CD4-positive, CD25-positive, alpha-beta regulatory T cell (primary cell): ENCODE data around the gene PLK2. TPM values are rescaled to one million over a fixed set of nuclear protein-coding genes. Genes with fewer than 3 reads are reported as not detected.

Source experiments
- ATAC-seq, 2 donors: fragments of 150-1000 bp; cut with Tn5 transposase; one replicate each; pipeline ENCODE4 v1.10.0; 2021; ENCODE audit warnings: low read depth in 2 of 2, moderate number of reproducible peaks in 2 of 2, moderate library complexity in 1 of 2
- DNase-seq, 3 donors: peaks; one replicate each; pipeline versions ENCODE4 v3.0.0 to v3.0.0-alpha.2; 2012 to 2022; ENCODE audit warnings: mixed read lengths in 1 of 3
- H3K27ac ChIP-seq: one replicate; pipeline ENCODE4 v1.7.0; 2013; ENCODE audit warnings: mild to moderate bottlenecking, low read length; ENCODE audit not compliant: insufficient read depth, poor library complexity, severe bottlenecking
- H3K27me3 ChIP-seq: one replicate; pipeline ENCODE4 v1.7.0; 2013; ENCODE audit warnings: low read length; ENCODE audit not compliant: control insufficient read depth, insufficient read depth
- H3K36me3 ChIP-seq: one replicate; pipeline ENCODE4 v1.7.0; 2013; ENCODE audit warnings: mild to moderate bottlenecking, low read length, moderate library complexity; ENCODE audit not compliant: control insufficient read depth, insufficient read depth
- H3K4me1 ChIP-seq: 2 replicates; pipeline ENCODE4 v1.7.0; 2013; ENCODE audit warnings: mild to moderate bottlenecking, low read length; ENCODE audit not compliant: insufficient read depth, control insufficient read depth, poor library complexity, severe bottlenecking
- H3K4me3 ChIP-seq: one replicate; pipeline ENCODE4 v1.7.0; 2013; ENCODE audit warnings: low read depth, mild to moderate bottlenecking, low read length, moderate library complexity
- H3K9me3 ChIP-seq, 2 experiments: 1 replicate in 1 of 2; 2 replicates in 1 of 2; pipeline ENCODE4 v1.7.0; 2013; ENCODE audit warnings: low read length in 2 of 2, mild to moderate bottlenecking in 1 of 2, moderate library complexity in 1 of 2; ENCODE audit not compliant: control insufficient read depth in 2 of 2
- H3K27ac Mint-ChIP-seq, 3 donors: one replicate each; pipeline ENCODE4 v1.8.0; 2020 to 2022; ENCODE audit warnings: mild to moderate bottlenecking in 3 of 3, mixed read lengths in 3 of 3, moderate library complexity in 2 of 3
- H3K27me3 Mint-ChIP-seq: one replicate; pipeline ENCODE4 v1.8.0; 2022; ENCODE audit warnings: mild to moderate bottlenecking, mixed read lengths
- H3K36me3 Mint-ChIP-seq: one replicate; pipeline ENCODE4 v1.8.0; 2020; ENCODE audit warnings: mixed read lengths
- H3K4me1 Mint-ChIP-seq, 4 donors: one replicate each; pipeline ENCODE4 v1.8.0; 2020 to 2022; ENCODE audit warnings: mixed read lengths in 4 of 4, mild to moderate bottlenecking in 1 of 4
- H3K4me3 Mint-ChIP-seq, 4 donors: one replicate each; pipeline ENCODE4 v1.8.0; 2020 to 2022; ENCODE audit warnings: mild to moderate bottlenecking in 4 of 4, mixed read lengths in 4 of 4, moderate library complexity in 3 of 4
- H3K9me3 Mint-ChIP-seq, 7 donors: one replicate each; pipeline ENCODE4 v1.8.0; 2020 to 2022; ENCODE audit warnings: mixed read lengths in 7 of 7, mild to moderate bottlenecking in 3 of 7, moderate library complexity in 2 of 7
- polyA plus RNA-seq, 4 donors: library from polyadenylated mRNA; unstranded; fragments of 300-500 nt; fragmentation: Illumina TruSeq; gene quantifications; one replicate each; pipeline ENCODE4 v1.2.3, GENCODE V29; 2021
- total RNA-seq: library from RNA; stranded (reverse); gene quantifications from one replicate; pipeline ENCODE4 v1.2.3, GENCODE V29; 2022

PLK2 gene
- total and polyA plus RNA-seq, 5 donors from 2014 or later: 1.4 to 15.8 (median 1.8) TPM; not detected in 2

GRCh38 chr5:58490402-58491050, 30.6 kb upstream of the PLK2 start:
- Histone ChIP-seq H3K9me3 (no peaks in the 10 kb centered on the region), H3K4me1 (no peaks in the 10 kb centered on the region), H3K36me3 (no peaks in the 10 kb centered on the region), H3K27me3 (peaks cover 8% of the 10 kb centered on the region), H3K27ac (no peak overlapping the region), H3K4me3 (no peak overlapping the region)
- Mint-ChIP-seq H3K27ac (no peak overlapping the region), H3K9me3 (no peaks in the 10 kb centered on the region), H3K36me3 (no peaks in the 10 kb centered on the region), H3K4me1 (no peaks in the 10 kb centered on the region), H3K4me3 (no peak overlapping the region), H3K27me3 (peaks cover 5% of the 10 kb centered on the region)
- no peak for ATAC-seq
- DNase-seq: no peak

GRCh38 chr5:58486290-58486689, 26.4 kb upstream of the PLK2 start:
- Mint-ChIP-seq H3K4me1 (no peaks in the 10 kb centered on the region), H3K4me3 (no peak overlapping the region), H3K9me3 (no peaks in the 10 kb centered on the region), H3K27ac (no peak overlapping the region), H3K27me3 (peaks cover 4% of the 10 kb centered on the region), H3K36me3 (no peaks in the 10 kb centered on the region)
- no peaks in the 10 kb centered on the region for H3K4me1 ChIP-seq
- ATAC-seq (no peak), DNase-seq (no peak)
- no peak overlapping the region for H3K4me3 ChIP-seq
- peaks cover 5% of the 10 kb centered on the region for H3K27me3 ChIP-seq
- H3K36me3 ChIP-seq: no peaks in the 10 kb centered on the region
- no peaks in the 10 kb centered on the region for H3K9me3 ChIP-seq
- H3K27ac ChIP-seq: no peak overlapping the region

GRCh38 chr5:58484505-58484904, 24.6 kb upstream of the PLK2 start:
- H3K27ac ChIP-seq: no peak overlapping the region
- H3K9me3 ChIP-seq: no peaks in the 10 kb centered on the region
- H3K4me1 ChIP-seq: no peaks in the 10 kb centered on the region
- Mint-ChIP-seq H3K27me3 (no peaks in the 10 kb centered on the region), H3K4me3 (no peak overlapping the region), H3K9me3 (no peaks in the 10 kb centered on the region), H3K36me3 (no peaks in the 10 kb centered on the region), H3K27ac (no peak overlapping the region), H3K4me1 (no peaks in the 10 kb centered on the region)
- no peak for ATAC-seq
- no peak for DNase-seq
- no peak overlapping the region for H3K4me3 ChIP-seq
- H3K27me3 ChIP-seq: no peaks in the 10 kb centered on the region
- H3K36me3 ChIP-seq: no peaks in the 10 kb centered on the region

- H3K4me1 Mint-ChIP-seq: no peaks in the 10 kb centered on the region
- H3K9me3 Mint-ChIP-seq: peaks cover 0 to 1% (median 0%) of the 10 kb centered on the region in 7 donors
- H3K36me3 Mint-ChIP-seq: no peaks in the 10 kb centered on the region
- Histone ChIP-seq H3K9me3 (no peaks in the 10 kb centered on the region), H3K27ac (no peak overlapping the region), H3K4me1 (no peaks in the 10 kb centered on the region), H3K4me3 (no peak overlapping the region), H3K36me3 (no peaks in the 10 kb centered on the region), H3K27me3 (no peaks in the 10 kb centered on the region)
- no peaks in the 10 kb centered on the region for H3K27me3 Mint-ChIP-seq
- ATAC-seq (no peak), DNase-seq (no peak)
- no peak overlapping the region for H3K27ac Mint-ChIP-seq
- H3K4me3 Mint-ChIP-seq: no peak overlapping the region
Observed at GRCh38 chr5:58482536-58482935, 22.6 kb upstream of the PLK2 start.

- DNase-seq (no peak), ATAC-seq (no peak)
- Histone ChIP-seq H3K27me3 (no peaks in the 10 kb centered on the region), H3K4me1 (no peaks in the 10 kb centered on the region), H3K9me3 (no peaks in the 10 kb centered on the region), H3K27ac (no peak overlapping the region), H3K4me3 (no peak overlapping the region), H3K36me3 (no peaks in the 10 kb centered on the region)
- peaks cover 0 to 1% (median 0%) of the 10 kb centered on the region in 7 donors for H3K9me3 Mint-ChIP-seq
- no peak overlapping the region for H3K27ac Mint-ChIP-seq
- H3K4me3 Mint-ChIP-seq: no peak overlapping the region
- no peaks in the 10 kb centered on the region for H3K36me3 Mint-ChIP-seq
- no peaks in the 10 kb centered on the region for H3K27me3 Mint-ChIP-seq
- H3K4me1 Mint-ChIP-seq: no peaks in the 10 kb centered on the region
Observed at GRCh38 chr5:58481828-58482227, 21.9 kb upstream of the PLK2 start.

GRCh38 chr5:58481066-58481676, 21.3 kb upstream of the PLK2 start:
- no peaks in the 10 kb centered on the region for H3K9me3 ChIP-seq
- H3K36me3 ChIP-seq: no peaks in the 10 kb centered on the region
- H3K27me3 ChIP-seq: no peaks in the 10 kb centered on the region
- Mint-ChIP-seq H3K9me3 (peaks cover 0 to 1% (median 0%) of the 10 kb centered on the region in 7 donors), H3K4me3 (no peak overlapping the region), H3K36me3 (no peaks in the 10 kb centered on the region), H3K4me1 (no peaks in the 10 kb centered on the region), H3K27ac (no peak overlapping the region), H3K27me3 (no peaks in the 10 kb centered on the region)
- H3K4me3 ChIP-seq: no peak overlapping the region
- no peak for ATAC-seq
- H3K4me1 ChIP-seq: no peaks in the 10 kb centered on the region
- no peak overlapping the region for H3K27ac ChIP-seq
- no peak for DNase-seq

- Mint-ChIP-seq H3K36me3 (no peaks in the 10 kb centered on the region), H3K27ac (no peak overlapping the region), H3K4me3 (no peak overlapping the region), H3K4me1 (no peaks in the 10 kb centered on the region), H3K9me3 (peaks cover 0 to 2% (median 0%) of the 10 kb centered on the region in 7 donors), H3K27me3 (peaks cover 4% of the 10 kb centered on the region)
- H3K36me3 ChIP-seq: no peaks in the 10 kb centered on the region
- no peak overlapping the region for H3K4me3 ChIP-seq
- no peak for ATAC-seq
- H3K4me1 ChIP-seq: no peaks in the 10 kb centered on the region
- DNase-seq: no peak
- no peak overlapping the region for H3K27ac ChIP-seq
- H3K9me3 ChIP-seq: no peaks in the 10 kb centered on the region
- no peaks in the 10 kb centered on the region for H3K27me3 ChIP-seq
Observed at GRCh38 chr5:58477760-58478376, 18.0 kb upstream of the PLK2 start.

- DNase-seq: no peak
- H3K27ac Mint-ChIP-seq: no peak overlapping the region
- no peaks in the 10 kb centered on the region for H3K9me3 ChIP-seq
- no peak overlapping the region for H3K27ac ChIP-seq
- H3K27me3 Mint-ChIP-seq: peaks cover 4% of the 10 kb centered on the region
- H3K4me1 Mint-ChIP-seq: no peaks in the 10 kb centered on the region
- no peak for ATAC-seq
- peaks cover 3% of the 10 kb centered on the region for H3K27me3 ChIP-seq
- H3K4me3 Mint-ChIP-seq: no peak overlapping the region
- H3K4me3 ChIP-seq: no peak overlapping the region
- no peaks in the 10 kb centered on the region for H3K4me1 ChIP-seq
- peaks cover 0 to 2% (median 0%) of the 10 kb centered on the region in 7 donors for H3K9me3 Mint-ChIP-seq
- H3K36me3 ChIP-seq: no peaks in the 10 kb centered on the region
- no peaks in the 10 kb centered on the region for H3K36me3 Mint-ChIP-seq
Observed at GRCh38 chr5:58475404-58475803, 15.5 kb upstream of the PLK2 start.
